ENCODE measurements around the gene UTF1.
"Not testable (repeated sequence)": the region's sequence is repeated elsewhere in the genome, so short reads cannot be mapped to it uniquely, and the experiment has no call there.

Gene UTF1

DNA sequence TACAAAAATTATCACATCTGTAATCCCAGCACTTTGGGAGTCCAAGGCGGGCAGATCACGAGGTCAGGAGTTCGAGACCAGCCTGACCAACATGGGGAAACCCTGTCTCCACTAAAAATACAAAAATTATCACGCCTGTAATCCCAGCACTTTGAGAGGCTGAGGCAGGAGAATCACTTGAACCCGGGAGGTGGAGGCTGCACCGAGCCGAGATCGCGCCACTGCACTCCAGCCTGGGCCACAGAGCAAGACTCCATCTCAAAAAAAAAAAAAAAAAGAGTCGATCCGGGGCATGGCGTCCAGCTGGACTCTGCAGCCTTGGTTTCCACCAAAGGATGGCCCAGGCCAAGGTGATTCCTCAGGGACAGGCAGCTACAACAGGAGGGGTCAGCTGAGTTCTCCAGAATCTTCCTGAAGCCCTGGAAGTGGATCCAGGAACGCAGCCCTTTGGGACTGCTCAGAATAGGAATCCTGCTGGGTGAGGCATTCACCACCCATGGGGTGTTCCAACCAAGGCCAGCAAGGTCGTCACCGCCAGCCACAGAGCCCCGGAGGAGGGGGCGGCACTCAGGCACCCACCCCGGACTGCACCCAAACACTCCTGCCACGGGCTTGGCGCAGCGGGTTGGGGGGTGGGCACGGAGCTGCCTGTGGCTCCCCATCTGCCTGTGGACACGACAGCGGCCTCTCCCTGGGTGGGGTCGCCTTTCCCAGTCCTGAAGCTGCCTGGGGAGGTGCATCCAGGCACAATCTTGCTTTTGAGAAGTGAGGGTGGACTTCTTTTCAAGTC, 12.0 kb upstream of the UTF1 start:
- Histone ChIP-seq H3K27ac (ENCODE audit: low read depth, low read length) (no peak overlapping the region), H3K36me3 (ENCODE audit: control insufficient read depth in 1 of 2, insufficient read depth in 2 of 2, low read length in 2 of 2) (no peaks in the 10 kb centered on the region), H3K9me3 (ENCODE audit: control insufficient read depth in 1 of 2, low read length in 2 of 2) (no peaks in the 10 kb centered on the region), H3K4me1 (ENCODE audit: control insufficient read depth in 1 of 2, insufficient read depth in 2 of 2, low read length in 2 of 2) (no peaks in the 10 kb centered on the region), H3K27me3 (ENCODE audit: control insufficient read depth in 1 of 2, insufficient read depth in 2 of 2, low read length in 2 of 2) (peaks cover 0 to 4% of the 10 kb centered on the region in 2 donors), H3K9ac (ENCODE audit: low read depth in 1 of 2, low read length in 2 of 2) (no peak overlapping the region), H3K4me3 (ENCODE audit: low read depth in 1 of 2, low read length in 2 of 2) (no peak overlapping the region)

DNA sequence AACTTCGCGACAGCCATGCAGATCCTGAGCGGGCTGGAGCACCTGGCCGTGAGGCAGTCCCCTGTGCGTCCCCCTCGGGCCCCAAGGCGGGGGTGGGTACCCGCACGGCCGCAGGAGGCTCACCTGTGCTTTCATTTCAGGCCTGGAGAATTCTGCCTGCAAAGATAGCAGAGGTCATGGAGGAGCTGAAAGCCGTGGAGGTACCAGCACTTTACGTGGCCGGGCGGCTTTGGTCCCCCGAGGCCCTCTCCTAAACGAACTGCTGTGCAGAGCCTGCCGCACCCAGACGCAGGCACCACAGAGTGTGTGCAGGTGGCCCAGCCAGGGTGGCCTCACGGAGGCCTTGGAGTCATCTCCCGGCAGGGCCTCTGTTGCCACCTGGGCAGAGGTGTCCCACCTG, 11.1 kb upstream of the UTF1 start:
- Histone ChIP-seq H3K36me3 (ENCODE audit: control insufficient read depth in 1 of 2, insufficient read depth in 2 of 2, low read length in 2 of 2) (no peaks in the 10 kb centered on the region), H3K27ac (ENCODE audit: low read depth, low read length) (no peak overlapping the region), H3K9ac (ENCODE audit: low read depth in 1 of 2, low read length in 2 of 2) (no peak overlapping the region), H3K9me3 (ENCODE audit: control insufficient read depth in 1 of 2, low read length in 2 of 2) (no peaks in the 10 kb centered on the region), H3K27me3 (ENCODE audit: control insufficient read depth in 1 of 2, insufficient read depth in 2 of 2, low read length in 2 of 2) (peaks cover 0 to 4% of the 10 kb centered on the region in 2 donors), H3K4me3 (ENCODE audit: low read depth in 1 of 2, low read length in 2 of 2) (no peak overlapping the region), H3K4me1 (ENCODE audit: control insufficient read depth in 1 of 2, insufficient read depth in 2 of 2, low read length in 2 of 2) (no peaks in the 10 kb centered on the region)

DNA sequence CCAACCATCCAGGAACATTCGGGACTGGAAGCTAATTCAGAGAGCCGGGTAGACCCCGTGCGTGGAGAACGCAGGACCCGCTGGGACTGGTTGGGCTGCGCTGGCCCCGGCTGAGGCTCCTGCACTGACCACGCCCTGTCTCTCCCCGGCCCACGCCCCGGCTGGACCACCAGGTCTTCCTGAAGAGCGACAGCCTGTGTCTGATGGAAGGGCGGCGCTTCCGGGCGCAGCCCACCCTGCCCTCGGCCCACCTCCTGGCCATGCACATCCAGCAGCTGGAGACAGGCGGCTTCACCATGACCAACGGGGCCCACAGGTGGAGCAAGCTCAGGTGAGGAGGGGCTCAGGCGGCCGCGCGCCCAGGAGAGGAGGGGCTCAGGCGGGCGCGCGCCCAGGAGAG, 10.2 kb upstream of the UTF1 start:
- Histone ChIP-seq H3K4me3 (ENCODE audit: low read depth in 1 of 2, low read length in 2 of 2) (no peak overlapping the region), H3K9me3 (ENCODE audit: control insufficient read depth in 1 of 2, low read length in 2 of 2) (no peaks in the 10 kb centered on the region), H3K9ac (ENCODE audit: low read depth in 1 of 2, low read length in 2 of 2) (no peak overlapping the region), H3K27ac (ENCODE audit: low read depth, low read length) (no peak overlapping the region), H3K4me1 (ENCODE audit: control insufficient read depth in 1 of 2, insufficient read depth in 2 of 2, low read length in 2 of 2) (no peaks in the 10 kb centered on the region), H3K36me3 (ENCODE audit: control insufficient read depth in 1 of 2, insufficient read depth in 2 of 2, low read length in 2 of 2) (no peaks in the 10 kb centered on the region), H3K27me3 (ENCODE audit: control insufficient read depth in 1 of 2, insufficient read depth in 2 of 2, low read length in 2 of 2) (peaks cover 0 to 4% of the 10 kb centered on the region in 2 donors)

DNA sequence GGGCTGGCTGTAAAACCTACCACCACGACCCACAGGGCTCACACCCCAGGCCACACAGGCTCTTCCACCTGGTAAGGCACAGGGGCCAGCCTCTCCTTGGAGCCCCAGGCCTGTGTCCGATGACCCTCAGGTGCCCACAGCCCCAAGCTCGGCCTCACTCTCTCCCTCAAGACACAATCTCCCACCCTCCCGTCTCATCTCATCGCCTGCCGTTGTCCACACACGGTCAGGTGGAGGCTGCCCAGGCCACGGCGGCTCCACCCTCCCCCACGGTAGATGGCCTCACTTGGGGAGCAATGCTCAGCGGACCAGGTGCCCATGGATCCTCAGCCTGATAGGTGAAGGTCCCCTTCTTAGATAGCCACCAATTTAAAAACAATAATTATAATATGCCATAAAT, 8.7 kb upstream of the UTF1 start:
- no peak overlapping the region for H3K27ac ChIP-seq (ENCODE audit: low read depth, low read length)
- no peaks in the 10 kb centered on the region for H3K4me1 ChIP-seq (ENCODE audit: control insufficient read depth in 1 of 2, insufficient read depth in 2 of 2, low read length in 2 of 2)
- no peak overlapping the region for H3K4me3 ChIP-seq (ENCODE audit: low read depth in 1 of 2, low read length in 2 of 2)
- H3K9ac ChIP-seq (ENCODE audit: low read depth in 1 of 2, low read length in 2 of 2), result no peak overlapping the region
- H3K9me3 ChIP-seq (ENCODE audit: control insufficient read depth in 1 of 2, low read length in 2 of 2), result no peaks in the 10 kb centered on the region
- H3K36me3 ChIP-seq (ENCODE audit: control insufficient read depth in 1 of 2, insufficient read depth in 2 of 2, low read length in 2 of 2), result no peaks in the 10 kb centered on the region
- H3K27me3 ChIP-seq (ENCODE audit: control insufficient read depth in 1 of 2, insufficient read depth in 2 of 2, low read length in 2 of 2), result peaks cover 0 to 4% of the 10 kb centered on the region in 2 donors

DNA sequence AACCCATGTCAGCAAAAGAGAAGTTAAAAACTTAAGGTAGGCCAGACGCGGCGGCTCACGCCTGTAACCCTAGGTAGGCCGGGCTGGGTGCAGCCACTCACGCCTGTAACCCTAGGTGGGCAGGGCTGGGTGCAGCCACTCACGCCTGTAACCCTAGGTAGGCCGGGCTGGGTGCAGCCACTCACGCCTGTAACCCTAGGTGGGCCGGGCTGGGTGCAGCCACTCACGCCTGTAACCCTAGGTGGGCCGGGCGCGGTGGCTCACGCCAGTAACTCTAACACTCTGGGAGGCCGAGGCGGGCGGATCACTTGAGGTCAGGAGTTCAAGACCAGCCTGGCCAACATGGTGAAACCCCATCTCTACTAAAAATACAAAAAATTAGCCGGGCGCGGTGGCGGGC, 8.3 kb upstream of the UTF1 start:
- H3K9ac ChIP-seq (ENCODE audit: low read depth in 1 of 2, low read length in 2 of 2), result not testable (repeated sequence)

DNA sequence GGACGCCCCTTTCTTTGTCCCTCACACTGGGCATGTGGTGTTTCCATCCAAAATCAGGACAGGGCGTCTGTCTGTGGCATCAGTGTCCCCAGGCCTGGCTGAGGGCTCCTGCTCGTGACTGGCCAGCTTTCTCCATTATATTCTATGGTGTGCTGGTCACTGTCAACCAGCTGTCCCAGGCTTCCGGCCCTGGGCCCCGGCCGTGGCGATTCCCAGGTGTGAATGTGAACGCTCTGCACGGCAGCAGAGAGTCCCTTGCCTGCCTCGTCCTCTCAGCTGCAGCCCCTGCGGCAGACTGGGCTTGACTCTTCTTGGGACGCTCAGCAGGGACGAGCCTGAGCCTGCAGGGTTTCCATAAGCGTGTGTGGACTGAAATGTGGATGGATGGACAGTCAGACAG, 5.9 kb upstream of the UTF1 start:
- H3K27me3 ChIP-seq (ENCODE audit: control insufficient read depth in 1 of 2, insufficient read depth in 2 of 2, low read length in 2 of 2), result peaks cover 7 to 21% of the 10 kb centered on the region in 2 donors
- no peaks in the 10 kb centered on the region for H3K36me3 ChIP-seq (ENCODE audit: control insufficient read depth in 1 of 2, insufficient read depth in 2 of 2, low read length in 2 of 2)
- no peak overlapping the region for H3K27ac ChIP-seq (ENCODE audit: low read depth, low read length)
- no peak overlapping the region for H3K9ac ChIP-seq (ENCODE audit: low read depth in 1 of 2, low read length in 2 of 2)
- H3K4me3 ChIP-seq (ENCODE audit: low read depth in 1 of 2, low read length in 2 of 2), result no peak overlapping the region
- no peaks in the 10 kb centered on the region for H3K4me1 ChIP-seq (ENCODE audit: control insufficient read depth in 1 of 2, insufficient read depth in 2 of 2, low read length in 2 of 2)
- no peaks in the 10 kb centered on the region for H3K9me3 ChIP-seq (ENCODE audit: control insufficient read depth in 1 of 2, low read length in 2 of 2)

More for the DNA sequence above, 8.3 kb upstream of the UTF1 start:
- H3K9me3 ChIP-seq (ENCODE audit: control insufficient read depth in 1 of 2, low read length in 2 of 2); H3K27ac ChIP-seq (ENCODE audit: low read depth, low read length); H3K36me3 ChIP-seq (ENCODE audit: control insufficient read depth in 1 of 2, insufficient read depth in 2 of 2, low read length in 2 of 2); H3K27me3 ChIP-seq (ENCODE audit: control insufficient read depth in 1 of 2, insufficient read depth in 2 of 2, low read length in 2 of 2); H3K4me1 ChIP-seq (ENCODE audit: control insufficient read depth in 1 of 2, insufficient read depth in 2 of 2, low read length in 2 of 2); H3K4me3 ChIP-seq (ENCODE audit: low read depth in 1 of 2, low read length in 2 of 2): not testable (repeated sequence)

DNA sequence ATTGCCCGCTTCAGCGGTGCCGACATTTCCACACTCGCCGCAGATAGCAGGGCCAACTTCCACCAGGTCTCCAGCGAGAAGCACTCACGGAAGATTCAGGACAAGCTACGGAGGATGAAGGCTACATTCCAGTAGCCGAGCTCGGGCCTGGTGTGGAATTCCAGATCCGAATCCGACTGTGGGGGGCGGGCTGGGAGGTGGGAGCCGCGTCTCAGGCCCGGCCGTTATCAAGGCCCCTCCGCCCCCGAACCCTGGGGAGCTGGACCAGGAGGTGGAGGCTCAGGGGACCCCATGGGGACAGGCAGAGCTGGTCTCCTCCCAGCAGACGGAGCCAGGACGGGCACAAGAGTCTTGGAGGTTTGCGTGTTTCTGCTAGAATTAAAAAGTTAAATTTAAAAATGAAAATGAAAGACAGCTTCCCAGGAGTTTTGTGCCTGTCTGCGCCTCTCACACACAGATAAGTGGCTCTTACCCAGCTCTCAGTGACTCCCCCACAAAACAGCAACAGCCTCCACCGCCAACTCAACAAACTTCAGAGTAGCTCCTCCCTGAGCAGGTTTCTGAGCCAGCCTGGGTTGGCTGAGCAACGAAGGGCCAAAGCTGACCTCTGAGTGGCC, 5.2 kb upstream of the UTF1 start:
- Histone ChIP-seq H3K4me3 (ENCODE audit: low read depth in 1 of 2, low read length in 2 of 2) (no peak overlapping the region), H3K9me3 (ENCODE audit: control insufficient read depth in 1 of 2, low read length in 2 of 2) (no peaks in the 10 kb centered on the region), H3K27me3 (ENCODE audit: control insufficient read depth in 1 of 2, insufficient read depth in 2 of 2, low read length in 2 of 2) (peaks cover 11 to 26% of the 10 kb centered on the region in 2 donors), H3K27ac (ENCODE audit: low read depth, low read length) (no peak overlapping the region), H3K9ac (ENCODE audit: low read depth in 1 of 2, low read length in 2 of 2) (no peak overlapping the region), H3K36me3 (ENCODE audit: control insufficient read depth in 1 of 2, insufficient read depth in 2 of 2, low read length in 2 of 2) (no peaks in the 10 kb centered on the region), H3K4me1 (ENCODE audit: control insufficient read depth in 1 of 2, insufficient read depth in 2 of 2, low read length in 2 of 2) (no peaks in the 10 kb centered on the region)

DNA sequence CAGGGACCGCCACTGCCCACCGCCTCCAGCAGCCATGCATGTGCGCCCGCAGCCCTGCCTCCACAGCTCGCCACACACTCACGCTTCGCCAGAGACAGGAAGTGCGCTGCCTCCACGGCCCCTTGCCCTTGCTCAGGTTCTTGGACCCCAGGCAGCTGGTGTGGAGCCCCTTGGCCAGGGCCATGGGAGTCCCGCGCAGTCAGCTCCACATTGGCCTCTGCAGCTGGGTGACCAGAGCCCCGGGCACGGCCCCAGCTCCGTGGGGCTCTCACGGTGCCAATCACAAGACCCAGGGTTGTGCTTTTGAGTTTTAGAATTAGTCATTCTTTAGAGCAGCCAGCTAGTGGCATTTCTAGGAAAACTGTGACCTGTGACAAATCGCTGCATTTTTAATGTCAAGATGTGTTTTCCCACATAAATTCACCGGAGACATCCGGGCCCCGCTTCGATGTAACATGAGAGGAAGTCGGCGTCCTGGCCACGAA, 4.3 kb upstream of the UTF1 start:
- H3K27me3 ChIP-seq (ENCODE audit: control insufficient read depth in 1 of 2, insufficient read depth in 2 of 2, low read length in 2 of 2), result peaks cover 11 to 26% of the 10 kb centered on the region in 2 donors
- H3K27ac ChIP-seq (ENCODE audit: low read depth, low read length), result no peak overlapping the region

DNA sequence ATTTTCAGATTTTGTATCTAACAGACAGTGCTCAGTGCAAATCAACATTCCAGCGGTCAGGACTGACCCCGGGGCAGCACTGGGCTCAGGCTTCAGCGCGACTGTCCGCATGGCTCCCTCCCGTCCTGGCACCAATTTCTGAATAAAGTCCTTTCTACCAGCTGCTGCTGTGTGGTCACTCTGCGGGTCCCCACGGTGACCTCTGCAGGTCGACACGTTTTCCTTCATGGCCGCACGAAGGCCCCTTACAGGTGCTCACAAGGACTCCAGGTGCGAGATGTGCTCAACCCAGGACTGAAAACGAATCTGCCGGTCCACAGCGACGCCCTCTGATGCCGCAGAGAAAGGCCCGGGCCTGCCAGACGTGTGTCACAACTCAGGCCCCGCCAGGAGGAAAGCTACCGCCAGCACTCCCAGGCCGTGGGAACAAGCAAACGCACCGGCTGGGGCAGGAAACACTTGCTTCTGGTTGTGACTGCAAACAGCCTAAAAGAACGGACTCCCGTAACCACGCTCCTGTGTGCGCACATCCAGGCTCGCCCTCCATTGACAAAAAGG, 3.7 kb upstream of the UTF1 start:
- no peaks in the 10 kb centered on the region for H3K9me3 ChIP-seq (ENCODE audit: control insufficient read depth in 1 of 2, low read length in 2 of 2)
- no peaks in the 10 kb centered on the region for H3K4me1 ChIP-seq (ENCODE audit: control insufficient read depth in 1 of 2, insufficient read depth in 2 of 2, low read length in 2 of 2)
- H3K27me3 ChIP-seq (ENCODE audit: control insufficient read depth in 1 of 2, insufficient read depth in 2 of 2, low read length in 2 of 2), result peaks cover 13 to 24% of the 10 kb centered on the region in 2 donors
- no peak overlapping the region for H3K27ac ChIP-seq (ENCODE audit: low read depth, low read length)
- no peak overlapping the region for H3K4me3 ChIP-seq (ENCODE audit: low read depth in 1 of 2, low read length in 2 of 2)
- no peaks in the 10 kb centered on the region for H3K36me3 ChIP-seq (ENCODE audit: control insufficient read depth in 1 of 2, insufficient read depth in 2 of 2, low read length in 2 of 2)
- no peak overlapping the region for H3K9ac ChIP-seq (ENCODE audit: low read depth in 1 of 2, low read length in 2 of 2)

More for the DNA sequence above, 4.3 kb upstream of the UTF1 start:
- Histone ChIP-seq H3K9ac (ENCODE audit: low read depth in 1 of 2, low read length in 2 of 2) (no peak overlapping the region), H3K36me3 (ENCODE audit: control insufficient read depth in 1 of 2, insufficient read depth in 2 of 2, low read length in 2 of 2) (no peaks in the 10 kb centered on the region), H3K4me3 (ENCODE audit: low read depth in 1 of 2, low read length in 2 of 2) (no peak overlapping the region), H3K9me3 (ENCODE audit: control insufficient read depth in 1 of 2, low read length in 2 of 2) (no peaks in the 10 kb centered on the region), H3K4me1 (ENCODE audit: control insufficient read depth in 1 of 2, insufficient read depth in 2 of 2, low read length in 2 of 2) (no peaks in the 10 kb centered on the region)

DNA sequence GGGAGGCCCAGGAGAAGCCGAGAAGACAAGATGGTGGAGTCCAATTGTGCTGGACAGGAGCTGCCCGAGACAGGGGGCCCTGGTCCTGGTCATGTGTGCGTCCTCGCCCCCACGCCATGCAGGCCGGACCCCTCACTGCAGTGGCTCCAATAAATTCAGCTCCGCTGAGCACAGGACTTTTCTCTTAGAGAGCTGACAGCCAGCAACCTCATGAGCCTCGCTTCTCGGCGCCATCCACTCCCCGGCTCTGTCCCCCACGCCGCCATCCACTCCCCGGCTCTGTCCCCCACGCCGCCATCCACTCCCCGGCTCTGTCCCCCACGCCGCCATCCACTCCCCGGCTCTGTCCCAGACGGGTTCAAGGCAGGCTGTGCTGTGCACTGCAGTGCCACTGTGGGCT, 2.8 kb upstream of the UTF1 start:
- no peaks in the 10 kb centered on the region for H3K9me3 ChIP-seq (ENCODE audit: control insufficient read depth in 1 of 2, low read length in 2 of 2)
- peaks cover 23 to 30% of the 10 kb centered on the region in 2 donors for H3K27me3 ChIP-seq (ENCODE audit: control insufficient read depth in 1 of 2, insufficient read depth in 2 of 2, low read length in 2 of 2)
- H3K4me1 ChIP-seq (ENCODE audit: control insufficient read depth in 1 of 2, insufficient read depth in 2 of 2, low read length in 2 of 2), result no peaks in the 10 kb centered on the region
- H3K9ac ChIP-seq (ENCODE audit: low read depth in 1 of 2, low read length in 2 of 2), result no peak overlapping the region
- no peaks in the 10 kb centered on the region for H3K36me3 ChIP-seq (ENCODE audit: control insufficient read depth in 1 of 2, insufficient read depth in 2 of 2, low read length in 2 of 2)
- H3K4me3 ChIP-seq (ENCODE audit: low read depth in 1 of 2, low read length in 2 of 2), result no peak overlapping the region
- no peak overlapping the region for H3K27ac ChIP-seq (ENCODE audit: low read depth, low read length)
